HG02973 (cell line): Measurements from ENCODE around the gene KRTAP10-5.
"Not testable (repeated sequence)": the region's sequence is repeated elsewhere in the genome, so short reads cannot be mapped to it uniquely, and the experiment has no call there.

Experiments
- ATAC-seq: cut with Tn5 transposase; IDR thresholded peaks from one replicate; pipeline ENCODE4 v1.9.1; 2021; ENCODE audit warnings: moderate library complexity; ENCODE audit not compliant: unreplicated experiment

Gene KRTAP10-5, protein sequence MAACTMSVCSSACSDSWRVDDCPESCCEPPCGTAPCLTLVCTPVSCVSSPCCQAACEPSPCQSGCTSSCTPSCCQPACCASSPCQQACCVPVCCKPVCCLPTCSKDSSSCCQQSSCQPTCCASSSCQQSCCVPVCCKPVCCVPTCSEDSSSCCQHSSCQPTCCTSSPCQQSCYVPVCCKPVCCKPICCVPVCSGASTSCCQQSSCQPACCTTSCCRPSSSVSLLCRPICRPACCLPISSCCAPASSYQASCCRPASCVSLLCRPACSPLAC

DNA sequence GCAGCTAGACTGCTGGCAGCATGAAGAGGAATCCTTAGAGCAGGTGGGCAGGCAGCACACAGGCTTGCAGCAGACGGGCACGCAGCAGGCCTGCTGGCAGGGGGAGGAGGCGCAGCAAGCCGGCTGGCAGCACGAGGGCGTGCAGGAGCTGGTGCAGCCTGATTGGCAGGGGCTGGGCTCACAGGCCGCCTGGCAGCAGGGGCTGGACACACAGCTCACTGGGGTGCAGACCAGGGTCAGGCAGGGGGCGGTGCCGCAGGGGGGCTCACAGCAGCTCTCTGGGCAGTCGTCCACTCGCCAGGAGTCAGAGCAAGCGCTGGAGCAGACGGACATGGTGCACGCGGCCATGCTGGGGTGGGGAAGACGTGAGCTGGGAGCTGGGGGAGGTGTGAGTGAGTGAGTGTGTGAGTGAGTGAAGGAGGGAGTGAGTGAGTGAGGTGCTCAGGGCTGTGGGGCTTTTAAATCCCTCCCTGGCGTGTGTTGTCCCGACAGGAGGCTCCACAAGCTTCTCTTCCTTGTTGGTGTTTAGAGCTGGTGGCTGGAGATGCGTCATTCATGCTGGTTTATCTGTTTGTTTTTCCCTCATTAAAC, at the start of gene KRTAP10-5:
TSS of gene KRTAP10-5 (minus strand) at position 374 of the 591 bp plus-strand sequence. CDS start at position 348, 26 bp downstream.
- ATAC-seq, result not testable (repeated sequence)

DNA sequence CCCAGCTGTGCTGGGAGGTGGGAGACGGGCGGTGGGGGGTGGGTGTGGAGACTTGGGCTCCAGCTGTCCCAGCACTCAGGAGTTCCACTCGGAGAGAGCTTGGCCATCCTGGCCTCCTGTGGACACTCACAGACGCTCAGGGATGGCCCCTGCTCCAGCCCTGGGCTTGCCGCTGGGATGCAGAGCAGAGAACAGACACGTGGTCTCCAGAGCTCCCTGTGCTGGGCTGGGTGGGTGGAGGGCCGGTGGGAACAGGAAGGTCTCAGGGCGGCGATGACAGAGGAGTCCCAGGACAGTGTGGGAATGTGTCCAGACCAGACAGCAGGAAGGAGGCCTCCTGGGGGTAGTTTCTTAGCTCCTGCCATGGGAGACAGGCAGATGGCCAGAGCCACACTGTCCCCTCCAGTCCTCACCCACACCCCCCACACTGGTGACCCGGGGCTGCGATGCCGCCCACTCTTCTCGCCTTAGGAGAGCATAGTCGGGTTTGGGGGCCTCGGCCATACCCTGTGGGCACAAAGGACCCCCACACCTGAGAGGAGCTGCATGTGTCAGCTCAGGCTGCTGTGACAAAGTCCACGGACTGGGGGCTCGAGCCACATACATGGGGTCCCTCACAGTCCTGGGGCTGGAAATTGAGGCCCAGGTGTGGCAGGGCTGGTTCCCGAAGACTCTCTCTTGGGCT, 48.4 kb upstream of the KRTAP10-5 start:
- ATAC-seq, result no peak

DNA sequence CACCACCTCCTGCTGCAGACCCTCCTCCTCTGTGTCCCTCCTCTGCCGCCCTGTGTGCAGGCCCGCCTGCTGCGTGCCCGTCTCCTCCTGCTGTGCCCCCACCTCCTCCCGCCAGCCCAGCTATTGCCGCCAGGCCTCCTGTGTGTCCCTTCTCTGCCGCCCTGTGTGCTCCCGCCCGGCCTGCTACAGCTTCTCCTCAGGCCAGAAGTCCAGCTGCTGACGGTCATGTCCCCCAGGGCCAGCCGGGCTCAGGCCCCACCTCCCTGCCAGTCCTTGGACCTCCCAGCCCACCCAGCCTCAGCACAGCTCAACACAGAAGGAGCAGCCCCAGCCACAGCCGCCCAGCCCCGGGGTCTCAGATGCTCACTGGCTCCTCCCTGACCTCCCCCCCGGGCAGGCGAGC, 47.4 kb upstream of the KRTAP10-5 start:
- not testable (repeated sequence) for ATAC-seq

DNA sequence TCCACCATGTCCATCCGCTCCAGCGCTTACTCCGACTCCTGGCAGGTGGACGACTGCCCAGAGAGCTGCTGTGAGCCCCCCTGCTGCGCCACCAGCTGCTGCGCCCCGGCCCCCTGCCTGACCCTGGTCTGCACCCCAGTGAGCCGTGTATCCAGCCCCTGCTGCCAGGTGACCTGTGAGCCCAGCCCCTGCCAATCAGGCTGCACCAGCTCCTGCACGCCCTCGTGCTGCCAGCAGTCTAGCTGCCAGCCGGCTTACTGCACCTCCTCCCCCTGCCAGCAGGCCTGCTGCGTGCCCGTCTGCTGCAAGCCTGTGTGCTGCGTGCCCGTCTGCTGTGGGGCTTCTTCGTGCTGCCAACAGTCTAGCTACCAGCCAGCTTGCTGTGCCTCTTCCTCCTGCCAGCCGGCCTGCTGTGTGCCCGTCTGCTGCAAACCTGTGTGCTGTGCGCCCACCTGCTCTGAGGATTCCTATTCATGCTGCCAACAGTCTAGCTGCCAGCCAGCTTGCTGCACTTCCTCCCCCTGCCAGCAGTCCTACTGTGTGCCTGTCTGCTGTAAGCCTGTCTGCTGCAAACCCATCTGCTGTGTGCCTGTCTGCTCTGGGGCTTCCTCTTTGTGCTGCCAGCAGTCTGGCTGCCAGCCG, 46.9 kb upstream of the KRTAP10-5 start:
- ATAC-seq, result not testable (repeated sequence)

DNA sequence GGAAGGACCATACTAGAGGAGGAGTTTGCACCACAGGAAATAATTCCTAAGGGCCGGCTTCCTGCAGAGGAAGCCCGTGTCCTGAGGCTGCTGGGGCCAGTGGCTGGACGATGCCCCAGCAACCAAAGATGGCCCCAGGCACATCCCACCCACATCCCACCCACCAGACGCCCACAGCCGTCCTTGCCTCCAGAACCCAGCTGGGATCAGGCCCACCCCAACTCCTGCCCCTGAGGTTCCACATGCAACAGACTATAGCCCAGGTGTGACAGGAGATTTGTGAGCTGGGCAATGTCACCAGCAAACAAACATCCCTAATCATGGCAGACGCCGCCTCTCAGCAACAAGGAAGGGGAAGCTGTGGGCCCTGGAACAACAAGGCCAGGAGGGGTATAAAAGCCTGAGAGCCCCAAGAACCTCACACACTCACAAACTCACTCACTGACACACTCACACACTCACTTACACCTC, 46.3 kb upstream of the KRTAP10-5 start, which contains the start of gene KRTAP10-9:
TSS of gene KRTAP10-9 (plus strand) at position 421 of the 471 bp plus-strand sequence. CDS start 79 bp downstream, outside the sequence.
- no peak for ATAC-seq

DNA sequence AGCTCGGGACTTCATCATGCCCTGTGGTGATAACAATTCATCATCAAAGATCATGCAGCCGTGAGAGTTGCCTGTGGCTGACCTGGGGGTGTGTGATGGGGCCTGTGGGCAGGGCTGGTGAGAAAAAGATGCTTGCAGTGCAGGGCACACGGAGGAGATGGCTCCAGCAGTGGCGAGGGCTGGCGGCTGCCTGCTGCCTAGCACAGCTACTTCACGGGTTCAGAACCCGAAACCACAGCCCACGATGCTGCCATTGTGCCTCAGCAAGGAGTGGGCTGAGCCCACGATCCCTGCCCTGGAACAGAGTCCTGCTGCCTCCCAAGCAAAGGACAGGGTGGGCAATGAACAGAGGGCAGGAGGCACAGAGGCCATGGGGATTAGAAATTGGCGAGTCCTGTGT, 45.9 kb upstream of the KRTAP10-5 start:
- no peak for ATAC-seq

DNA sequence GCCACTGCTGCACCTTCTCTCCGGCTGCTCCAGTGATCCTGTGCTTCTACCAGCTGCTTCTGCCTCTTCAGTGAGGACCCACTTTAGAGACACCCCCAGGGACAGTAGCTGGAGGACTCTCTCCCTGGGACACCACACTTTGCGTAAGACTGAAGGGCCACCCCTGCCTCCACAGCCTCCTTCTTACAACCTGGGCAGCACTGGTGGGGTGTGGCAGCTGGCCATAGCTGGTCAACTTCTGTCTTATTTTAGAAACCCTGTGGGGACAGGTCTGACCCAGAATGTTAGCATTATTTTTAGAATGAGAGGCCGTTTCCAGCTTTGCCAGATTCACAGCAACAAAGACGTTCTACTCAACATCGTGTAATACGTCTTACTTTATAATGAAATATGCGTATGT, 45.4 kb upstream of the KRTAP10-5 start:
- no peak for ATAC-seq

DNA sequence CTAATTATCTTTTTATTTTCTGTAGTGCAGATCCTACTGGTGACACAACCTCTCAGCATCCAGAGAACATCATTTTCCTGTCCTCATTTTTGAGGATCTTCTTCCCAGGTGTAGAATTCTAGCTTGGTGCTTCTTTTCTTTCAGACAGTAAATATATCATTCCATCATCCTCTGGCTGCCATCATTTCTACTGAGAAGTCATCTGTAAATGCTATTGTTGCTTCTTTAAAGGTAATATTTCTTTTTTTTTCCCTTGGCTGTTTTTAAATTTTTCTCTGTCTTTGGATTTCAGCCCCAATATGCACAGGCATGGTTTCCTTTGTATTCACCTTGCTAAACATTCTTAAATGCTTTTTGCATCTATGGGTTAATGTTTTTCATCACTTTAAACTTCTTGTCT, 43.2 kb upstream of the KRTAP10-5 start:
- no peak for ATAC-seq

DNA sequence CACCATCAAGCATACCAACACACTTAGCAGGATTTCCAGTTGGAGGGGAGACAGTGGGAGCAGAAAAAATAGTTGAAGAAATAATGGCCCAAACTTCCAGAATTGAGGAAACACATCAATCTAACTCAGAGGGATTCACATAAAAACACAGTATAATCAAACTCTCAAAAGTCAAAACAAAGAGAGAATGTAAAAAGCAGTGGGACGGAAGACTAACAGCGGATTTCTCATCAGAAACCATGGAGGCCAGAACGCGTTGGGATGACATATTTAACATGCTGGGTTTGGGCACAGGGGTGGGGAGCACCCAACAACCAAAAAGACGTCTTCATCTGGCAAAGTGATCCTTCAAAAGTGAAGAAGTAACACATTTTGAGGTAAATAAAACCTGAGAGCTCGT, 39.5 kb upstream of the KRTAP10-5 start:
- ATAC-seq, result no peak

DNA sequence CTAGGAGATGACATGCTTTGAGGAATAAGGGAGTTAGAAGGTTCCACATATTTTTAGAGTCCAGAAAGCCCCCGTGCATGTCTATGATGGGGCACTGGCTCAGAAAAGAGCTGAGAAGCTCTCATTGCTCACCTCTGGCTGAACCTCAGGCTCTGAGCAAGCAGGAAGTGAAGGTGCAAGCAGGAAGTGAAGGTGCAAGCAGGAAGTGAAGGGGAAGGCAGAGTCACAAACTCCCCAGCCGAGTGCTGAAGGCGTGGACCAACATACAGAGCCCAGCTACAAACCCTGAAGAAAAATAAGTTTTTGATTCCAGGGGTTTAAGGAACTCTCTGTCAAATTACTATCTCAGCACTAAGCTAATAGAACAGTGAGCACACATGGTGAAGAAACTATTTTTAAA, 38.5 kb upstream of the KRTAP10-5 start:
- no peak for ATAC-seq

DNA sequence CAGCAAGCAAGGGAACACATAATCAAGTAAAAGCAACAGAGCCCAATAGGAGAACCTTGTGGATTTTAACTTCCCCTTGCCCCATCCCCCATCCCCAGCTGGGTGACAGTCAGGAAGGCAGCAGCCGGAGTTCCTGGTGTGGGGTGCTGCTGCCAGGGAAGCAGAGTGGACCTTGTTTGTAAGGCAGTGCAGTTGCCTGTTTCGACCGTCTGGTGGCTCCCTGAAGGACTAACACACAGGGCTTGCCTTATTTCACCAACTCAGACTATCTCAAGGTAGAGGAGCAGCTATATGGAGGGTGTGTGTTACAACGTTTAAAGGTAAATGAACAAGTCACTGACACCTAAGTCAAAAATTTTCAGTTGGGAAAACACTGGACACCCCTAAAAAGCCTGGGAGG, 38.1 kb upstream of the KRTAP10-5 start:
- no peak for ATAC-seq

DNA sequence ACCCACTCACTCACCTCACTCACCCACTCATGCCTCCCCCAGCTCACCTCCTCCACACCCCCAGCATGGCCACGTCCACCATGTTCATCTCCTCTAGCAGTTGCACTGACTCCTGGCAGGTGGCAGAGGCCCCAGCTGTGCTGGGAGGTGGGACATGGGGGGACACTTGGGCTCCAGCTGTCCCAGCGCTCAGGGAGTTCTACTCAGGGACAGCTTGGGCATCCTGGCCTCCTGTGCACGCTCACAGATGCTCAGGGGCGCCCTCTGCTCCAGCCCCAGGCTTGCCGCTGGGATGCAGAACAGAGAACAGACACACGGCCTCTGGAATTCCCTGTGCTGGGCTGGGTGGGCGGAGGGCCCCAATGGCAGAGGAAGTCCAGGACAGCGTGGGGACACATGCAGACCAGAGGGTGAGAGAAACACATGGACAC, 36.7 kb upstream of the KRTAP10-5 start:
- ATAC-seq, result no peak

DNA sequence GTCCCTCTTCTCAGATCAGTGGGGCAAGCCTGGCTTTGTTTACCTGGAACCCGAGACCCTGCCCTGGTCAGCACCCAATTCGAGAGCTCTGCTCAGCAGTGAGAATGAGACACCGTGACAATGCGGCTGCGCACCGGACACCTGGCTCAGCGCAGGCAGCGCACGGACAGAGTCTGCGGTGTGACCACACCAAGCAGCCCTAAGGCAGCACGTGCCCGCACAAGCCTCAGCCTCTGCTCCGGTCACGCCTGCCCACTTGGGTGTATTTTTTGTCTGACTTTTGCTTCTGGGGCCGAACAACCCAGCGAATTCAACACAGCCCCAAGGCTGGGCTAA, 36.2 kb upstream of the KRTAP10-5 start:
- ATAC-seq, result no peak

DNA sequence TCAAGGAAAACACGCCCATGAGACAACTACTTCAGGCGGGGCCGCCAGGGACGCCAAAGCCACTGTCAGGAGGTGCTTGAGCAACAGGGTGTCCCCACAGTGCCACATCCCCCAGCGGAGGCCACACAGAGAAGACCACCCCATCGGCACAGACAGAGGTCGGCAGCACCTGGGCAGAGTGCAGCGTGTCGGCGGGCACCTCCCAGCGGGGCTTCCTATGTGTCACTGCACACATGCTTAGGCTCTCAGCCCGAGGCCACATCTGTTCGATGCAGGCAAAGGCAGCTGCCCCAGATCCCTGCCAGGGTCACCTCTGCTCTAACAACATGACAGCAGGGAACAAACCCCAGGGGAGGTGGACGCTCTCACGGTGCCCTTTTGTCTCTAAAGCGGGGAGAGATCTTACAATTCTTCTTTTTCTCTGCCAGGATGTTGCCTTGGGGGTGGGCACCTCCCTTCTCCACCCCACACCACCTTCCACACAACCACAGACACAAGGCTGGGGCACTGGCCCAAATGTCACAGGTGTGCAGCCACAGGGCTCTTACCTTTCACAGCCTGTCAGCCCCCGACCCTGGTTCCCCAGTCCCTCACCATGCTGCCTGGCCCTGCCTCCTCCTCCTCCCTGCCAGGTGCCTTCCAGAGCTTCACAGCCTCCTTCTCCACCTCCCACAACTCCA, 35.6 kb upstream of the KRTAP10-5 start:
- no peak for ATAC-seq

DNA sequence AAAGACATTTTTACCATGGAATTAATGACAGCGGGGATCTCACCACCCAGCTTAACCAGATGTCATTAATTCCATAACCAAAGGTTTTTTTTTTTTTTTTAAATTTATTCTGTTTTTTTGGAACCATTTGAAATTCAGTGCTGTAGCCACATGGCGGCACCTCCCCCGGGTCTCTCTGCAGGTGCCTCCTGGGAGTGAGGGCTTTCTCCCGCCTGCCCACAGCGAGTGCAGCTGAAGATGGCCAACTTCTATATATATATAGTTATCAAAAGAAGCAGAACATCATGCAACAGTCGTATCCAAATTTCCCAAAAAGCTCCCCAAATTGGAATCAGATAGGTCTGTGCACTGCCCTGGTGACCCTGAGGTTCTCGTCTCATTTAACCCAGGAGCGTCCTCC, 35.1 kb upstream of the KRTAP10-5 start:
- no peak for ATAC-seq

DNA sequence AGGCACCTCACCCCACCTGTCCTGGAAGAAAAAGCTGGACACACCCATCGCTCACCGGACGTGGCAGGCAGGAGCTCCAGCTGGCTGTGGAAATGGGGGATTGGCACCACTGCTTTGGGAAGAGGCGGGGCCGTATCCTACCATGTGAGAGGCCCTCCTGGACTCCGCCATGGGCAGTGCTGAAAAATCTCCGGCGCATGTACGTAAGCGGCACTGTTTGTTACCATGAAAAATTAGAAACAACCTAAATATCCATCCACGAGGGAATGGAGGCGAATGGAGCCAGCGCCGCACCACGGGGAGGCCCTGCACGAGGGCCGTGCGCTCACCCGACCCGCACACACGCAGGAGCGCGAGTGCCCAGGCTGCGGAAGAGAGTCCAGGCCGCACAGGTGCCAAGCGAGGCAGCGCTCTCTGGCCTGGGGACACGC, 34.6 kb upstream of the KRTAP10-5 start:
- ATAC-seq, result no peak

DNA sequence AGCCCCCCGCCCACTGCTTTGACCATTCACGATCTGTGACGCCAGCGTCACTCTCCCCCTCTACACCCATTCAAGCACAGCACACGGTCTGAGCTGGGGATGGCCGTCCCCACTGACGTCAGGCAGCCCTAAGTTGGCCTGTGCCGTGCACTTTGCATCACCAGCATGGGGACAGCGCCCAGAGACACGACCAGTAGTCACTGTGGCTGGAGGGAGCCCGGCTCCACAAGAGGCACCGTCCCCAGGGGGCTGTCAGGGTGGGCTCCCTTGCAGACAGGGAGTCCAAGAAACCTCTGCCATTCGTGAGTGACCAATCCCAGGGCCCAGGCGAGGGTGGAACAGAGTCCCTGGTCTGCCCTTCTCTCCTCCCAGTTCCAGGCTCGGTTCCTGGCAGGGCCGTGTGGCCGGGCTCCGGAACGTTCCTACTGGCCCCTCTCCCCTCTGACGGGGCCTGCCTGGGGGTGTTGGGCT, 33.8 kb upstream of the KRTAP10-5 start:
- ATAC-seq, result no peak

DNA sequence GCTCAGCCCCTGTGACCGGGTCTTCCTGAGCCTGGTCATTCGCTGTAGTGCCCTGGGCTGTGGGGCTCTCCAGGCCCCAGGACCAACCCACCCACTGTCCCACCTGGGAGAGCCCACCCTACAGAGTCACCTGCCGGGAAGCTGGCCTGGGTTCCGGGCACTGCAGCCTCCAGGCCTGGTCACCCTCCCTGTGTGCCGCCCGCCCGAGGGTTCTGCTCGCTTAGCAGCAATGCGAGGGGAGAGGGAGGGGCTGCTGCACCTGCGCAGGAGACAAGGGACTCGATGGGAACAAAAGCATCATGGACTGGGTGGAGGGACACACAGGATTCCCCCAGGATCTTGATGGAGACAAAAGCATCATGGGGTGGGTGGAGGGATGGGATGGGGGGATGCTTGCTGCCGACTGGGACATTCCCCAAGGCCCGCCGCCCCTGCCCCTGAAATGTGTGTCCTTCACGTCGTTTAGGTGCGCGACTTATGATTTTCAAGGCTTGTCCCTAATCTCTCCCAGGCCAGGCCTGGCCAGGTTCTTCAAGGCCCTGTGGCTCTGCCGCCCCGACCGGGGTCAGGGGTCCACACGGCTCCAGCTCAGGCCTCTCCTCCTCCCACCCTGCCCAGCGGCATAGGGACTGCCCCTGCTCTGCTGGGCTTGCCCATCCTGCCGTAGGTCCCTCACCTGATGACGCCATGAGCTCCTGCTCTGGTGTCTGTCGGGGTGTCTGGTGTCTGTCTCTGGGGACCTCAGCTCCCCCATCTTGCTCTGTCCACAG, 33.2 kb upstream of the KRTAP10-5 start:
- no peak for ATAC-seq

DNA sequence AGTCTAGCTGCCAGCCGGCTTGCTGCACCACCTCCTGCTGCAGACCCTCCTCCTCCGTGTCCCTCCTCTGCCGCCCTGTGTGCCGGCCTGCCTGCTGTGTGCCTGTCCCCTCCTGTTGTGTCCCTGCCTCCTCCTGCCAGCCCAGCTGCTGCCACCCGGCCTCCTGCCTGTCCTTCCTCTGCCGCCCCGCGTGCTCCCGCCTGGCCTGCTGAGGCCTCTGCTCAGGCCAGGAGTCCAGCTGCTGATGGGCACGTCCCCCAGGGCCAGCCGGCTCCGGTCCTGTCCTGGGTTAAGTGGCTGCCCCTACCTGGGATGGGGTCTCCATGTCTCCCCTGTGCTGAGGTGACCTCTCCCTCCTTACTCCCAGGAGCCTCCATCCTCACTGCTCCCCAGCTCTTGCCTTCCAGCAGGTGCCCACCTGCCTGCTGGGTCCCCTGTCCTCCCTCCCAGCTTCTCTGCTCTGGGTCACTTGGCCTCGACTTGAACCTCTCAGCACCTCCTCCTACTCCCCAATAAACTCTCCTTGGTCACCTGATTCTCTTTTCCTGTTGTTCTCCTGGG, 32.3 kb upstream of the KRTAP10-5 start:
- ATAC-seq, result no peak

DNA sequence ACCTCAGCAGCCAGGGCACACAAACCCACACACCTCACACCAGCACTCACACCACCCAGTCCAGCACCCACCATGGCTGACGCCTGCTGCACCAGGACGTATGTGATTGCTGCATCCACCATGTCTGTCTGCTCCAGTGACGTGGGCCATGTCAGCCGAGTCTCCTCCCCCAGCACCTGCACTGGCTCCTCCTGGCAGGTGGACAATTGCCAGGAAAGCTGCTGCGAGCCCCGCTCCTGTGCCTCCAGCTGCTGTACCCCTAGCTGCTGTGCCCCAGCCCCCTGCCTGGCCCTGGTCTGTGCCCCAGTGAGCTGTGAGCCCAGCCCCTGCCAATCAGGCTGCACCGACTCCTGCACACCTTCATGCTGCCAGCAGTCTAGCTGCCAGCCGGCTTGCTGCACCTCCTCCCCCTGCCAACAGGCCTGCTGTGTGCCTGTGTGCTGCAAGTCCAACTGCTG, 31.7 kb upstream of the KRTAP10-5 start, which contains the start of gene KRTAP10-8:
TSS of gene KRTAP10-8 (plus strand) at position 51 of the 458 bp plus-strand sequence. CDS start at position 73, 22 bp downstream.
- ATAC-seq, result no peak
